B cell (primary cell): ENCODE results near the gene ADAMTS17. TPM values are rescaled to one million over a fixed set of nuclear protein-coding genes. Genes with fewer than 3 reads are reported as not detected.

ENCODE experiments used
- ATAC-seq: fragments of 200-7000 bp; cut with Tn5 transposase; one replicate; pipeline ENCODE4 v1.10.0; 2021; ENCODE audit warnings: low read depth, mild to moderate bottlenecking, moderate number of reproducible peaks, moderate library complexity
- CTCF ChIA-PET: fragments of 350-600 bp; sonication (Branson Sonifier 250); formaldehyde crosslinking; loops from one replicate; lab custom pipeline; 2021; ENCODE audit warnings: antibody characterized with exemption, inconsistent platforms; lab: Charles Lee
- POLR2A ChIA-PET: fragments of 350-600 bp; sonication (Branson Sonifier 250); formaldehyde crosslinking; loops from one replicate; lab custom pipeline; 2021; ENCODE audit warnings: antibody characterized with exemption; lab: Charles Lee
- DNase-seq: peaks from one replicate; pipeline ENCODE4 v3.0.0; 2013
- H2AFZ ChIP-seq: 2 replicates; pipeline ENCODE4 v1.6.1; 2012; ENCODE audit warnings: mild to moderate bottlenecking, low read depth, low read length; ENCODE audit not compliant: insufficient read depth, poor library complexity, severe bottlenecking
- H3K27ac ChIP-seq, 2 donors: 1 replicate in 1 of 2; 2 replicates in 1 of 2; pipeline ENCODE4 v1.5.1; 2012 to 2013; ENCODE audit warnings: low read length in 2 of 2, mild to moderate bottlenecking in 2 of 2, moderate library complexity in 1 of 2
- H3K27me3 ChIP-seq, 4 experiments: fragments of 200-600 bp in 1 of 4; sonication (generic) in 1 of 4; replicated peaks in 1 of 4; 1 replicate in 2 of 4; 2 replicates in 2 of 4; pipeline versions ENCODE4 v1.6.1 to v1.7.0; 2013 to 2016; ENCODE audit warnings: low read length in 3 of 4, mild to moderate bottlenecking in 2 of 4, mixed read lengths in 1 of 4, moderate library complexity in 1 of 4; ENCODE audit not compliant: insufficient read depth in 4 of 4, control insufficient read depth in 3 of 4; ENCODE audit errors: control extremely low read depth in 1 of 4
- H3K36me3 ChIP-seq, 2 experiments: replicated peaks in 1 of 2; 1 replicate in 1 of 2; 2 replicates in 1 of 2; pipeline versions ENCODE4 v1.6.1 to v1.7.1; 2013; ENCODE audit warnings: low read length in 1 of 2; ENCODE audit not compliant: insufficient read depth in 2 of 2, control insufficient read depth in 1 of 2; ENCODE audit errors: control extremely low read depth in 1 of 2, extremely low read depth in 1 of 2
- H3K4me1 ChIP-seq, 2 donors: fragments of 200-600 bp in 1 of 2; sonication (generic) in 1 of 2; 1 replicate in 1 of 2; 2 replicates in 1 of 2; pipeline versions ENCODE4 v1.5.1 to v1.6.1; 2013 to 2017; ENCODE audit warnings: low read length in 2 of 2; ENCODE audit not compliant: control insufficient read depth in 2 of 2, insufficient read depth in 2 of 2
- H3K4me2 ChIP-seq: replicated peaks from 2 replicates; pipeline ENCODE3; 2012; ENCODE audit warnings: mild to moderate bottlenecking, low read depth, low read length; ENCODE audit not compliant: poor library complexity, severe bottlenecking
- H3K4me3 ChIP-seq, 5 experiments: fragments of 200-600 bp in 1 of 5; sonication (generic) in 1 of 5; 1 replicate in 3 of 5; 2 replicates in 2 of 5; pipeline versions ENCODE4 v1.5.1 to v1.7.0; 2011 to 2016; ENCODE audit warnings: low read length in 4 of 5, mild to moderate bottlenecking in 4 of 5, low read depth in 2 of 5, control low read depth in 1 of 5, moderate library complexity in 1 of 5; ENCODE audit not compliant: insufficient read depth in 1 of 5; ENCODE audit errors: control extremely low read depth in 1 of 5, extremely low read depth in 1 of 5
- H3K79me2 ChIP-seq: fragments of 200-600 bp; sonication (generic); one replicate; pipeline ENCODE4 v1.6.0; 2016; ENCODE audit warnings: low read length; ENCODE audit not compliant: control insufficient read depth, insufficient read depth
- H3K9ac ChIP-seq: fragments of 200-600 bp; sonication (generic); 2 replicates; pipeline ENCODE4 v1.6.1; 2017; ENCODE audit warnings: mild to moderate bottlenecking, low read length, moderate library complexity
- H3K9me3 ChIP-seq, 3 donors: one replicate each; pipeline versions ENCODE4 v1.6.1 to v1.7.1; 2013; ENCODE audit warnings: low read length in 2 of 3; ENCODE audit not compliant: control insufficient read depth in 2 of 3, insufficient read depth in 1 of 3; ENCODE audit errors: control extremely low read depth in 1 of 3
- H4K20me1 ChIP-seq: 2 replicates; pipeline ENCODE4 v1.6.0; 2012; ENCODE audit warnings: mild to moderate bottlenecking, low read length; ENCODE audit not compliant: insufficient read depth, control insufficient read depth, poor library complexity, severe bottlenecking
- H3K27ac Mint-ChIP-seq: one replicate; pipeline ENCODE4 v1.8.0; 2021; ENCODE audit warnings: mixed read lengths
- H3K27me3 Mint-ChIP-seq: one replicate; pipeline ENCODE4 v1.8.0; 2021; ENCODE audit warnings: mixed read lengths
- H3K4me1 Mint-ChIP-seq: one replicate; pipeline ENCODE4 v1.8.0; 2021; ENCODE audit warnings: mixed read lengths
- H3K4me3 Mint-ChIP-seq: one replicate; pipeline ENCODE4 v1.8.0; 2021; ENCODE audit warnings: mixed read lengths
- H3K9me3 Mint-ChIP-seq: one replicate; pipeline ENCODE4 v1.8.0; 2022; ENCODE audit warnings: mixed read lengths; ENCODE audit not compliant: insufficient read depth
- CTCF ChIP-seq: fragments of 200-600 bp; IDR thresholded peaks from one replicate; pipeline ENCODE4 v1.8.0; 2022; ENCODE audit warnings: antibody characterized with exemption, mild to moderate bottlenecking
- EZH2 ChIP-seq: IDR thresholded peaks from 2 replicates; pipeline ENCODE4 v1.6.1; 2012; ENCODE audit warnings: borderline replicate concordance, low read depth, mild to moderate bottlenecking, moderate library complexity, low read length; ENCODE audit not compliant: insufficient read depth, poor library complexity, severe bottlenecking
- WGBS: methylation state at CpG from one replicate; pipeline ENCODE4 v1.1.5; 2013; ENCODE audit warnings: missing lambda C conversion rate; ENCODE audit not compliant: insufficient coverage; 5-methylcytosine and 5-hydroxymethylcytosine counted together
- intact Hi-C: fragments of 100-400 bp; cut with micrococcal nuclease; formaldehyde crosslinking; loops from one replicate; pipeline ENCODE4 v1.10.0; 2022
- polyA plus RNA-seq: library from polyadenylated mRNA; depleted of rRNA; stranded (reverse); fragments of >200 nt; gene quantifications from 2 replicates; pipeline ENCODE4 v1.2.3, GENCODE V29; 2012
- total RNA-seq, 2 donors: library from RNA; stranded (reverse); fragments of 120-200 nt in 1 of 2; gene quantifications; 1 replicate in 1 of 2; 2 replicates in 1 of 2; pipeline versions ENCODE4 v1.2.3 to v1.2.4, GENCODE V29; 2013 to 2022

Gene ADAMTS17
- total and polyA plus RNA-seq, 2 donors (not counting 1 experiment from before 2014, with no cell fraction given), result 0.10 TPM; not detected in 1

DNA sequence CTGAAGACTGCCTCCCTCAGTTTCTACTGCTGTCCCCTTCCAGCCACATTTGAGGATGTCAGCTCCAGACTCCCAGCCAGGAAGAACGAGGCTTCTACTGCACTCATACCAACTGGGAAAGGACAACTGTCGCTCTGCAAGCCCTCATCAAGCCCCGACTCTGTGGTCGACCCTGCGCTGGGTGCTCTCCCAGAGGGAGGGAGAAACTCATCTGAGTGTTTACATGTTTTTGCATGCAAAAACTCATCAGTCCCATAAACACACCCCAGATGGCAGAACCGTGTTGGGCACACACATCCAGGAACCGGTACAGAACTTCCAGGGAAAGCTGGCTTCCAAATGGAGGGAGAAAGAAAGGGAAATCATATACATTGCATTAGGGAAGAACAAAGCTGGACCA lies 43.5 kb downstream of the ADAMTS17 start:
- Histone ChIP-seq H3K4me2 (no peak overlapping the region), H3K9ac (no peak overlapping the region), H3K79me2 (no peaks in the 10 kb centered on the region), H3K27me3 (no peaks in the 10 kb centered on the region), H3K36me3 (no peaks in the 10 kb centered on the region), H3K27ac (no peak overlapping the region), H3K4me3 (no peak overlapping the region), H2AFZ (no peak overlapping the region), H3K9me3 (peaks cover 0 to 10% (median 0%) of the 10 kb centered on the region in 3 donors), H4K20me1 (no peaks in the 10 kb centered on the region), H3K4me1 (no peaks in the 10 kb centered on the region)
- DNase-seq, result no peak
- WGBS, result 30% methylated on average over 1 of the region's 7 CpGs
- Mint-ChIP-seq H3K27ac (no peak overlapping the region), H3K9me3 (peaks cover 11% of the 10 kb centered on the region), H3K4me1 (no peaks in the 10 kb centered on the region), H3K27me3 (no peaks in the 10 kb centered on the region), H3K4me3 (no peak overlapping the region)
- POLR2A ChIA-PET, result no interaction called here
- intact Hi-C loops, result no loop called here
- CTCF ChIA-PET, result no interaction called here
- ATAC-seq, result no peak
- TF ChIP-seq EZH2 (no peak), CTCF (no peak)

- no peak for DNase-seq
- no peaks in the 10 kb centered on the region for H3K27me3 ChIP-seq
- H3K4me1 ChIP-seq, result no peaks in the 10 kb centered on the region
- ChIA-PET CTCF (no interaction called here), POLR2A (no interaction called here)
- no peaks in the 10 kb centered on the region for H3K36me3 ChIP-seq
- H2AFZ ChIP-seq, result no peak overlapping the region
- Mint-ChIP-seq H3K9me3 (peaks cover 11% of the 10 kb centered on the region), H3K4me1 (no peaks in the 10 kb centered on the region), H3K27me3 (no peaks in the 10 kb centered on the region), H3K27ac (no peak overlapping the region), H3K4me3 (no peak overlapping the region)
- H3K4me2 ChIP-seq, result no peak overlapping the region
- TF ChIP-seq CTCF, result no peak
- TF ChIP-seq EZH2, result no peak
- H3K9ac ChIP-seq, result no peak overlapping the region
- H3K4me3 ChIP-seq, result no peak overlapping the region
- intact Hi-C loops, result no loop called here
- WGBS, result 61% methylated on average over 9 of the region's 9 CpGs
- no peaks in the 10 kb centered on the region for H4K20me1 ChIP-seq
- no peaks in the 10 kb centered on the region for H3K79me2 ChIP-seq
- ATAC-seq, result no peak
- no peak overlapping the region for H3K27ac ChIP-seq
- peaks cover 0 to 10% (median 0%) of the 10 kb centered on the region in 3 donors for H3K9me3 ChIP-seq
These were observed 44.0 kb downstream of the ADAMTS17 start for GRCh38 chr15:100297812-100298211.
